Spinal cord (tissue), 10 donors: ENCODE measurements around the gene UBLCP1. TPM values are rescaled to one million over a fixed set of nuclear protein-coding genes. Genes with fewer than 3 reads are reported as not detected.

Experiments
- DNase-seq, 6 donors: peaks; one replicate each; pipeline versions ENCODE4 v3.0.0 to v3.0.0-alpha.2; 2013 to 2015; ENCODE audit warnings: low spot score in 6 of 6, low read depth in 4 of 6
- H3K27ac ChIP-seq: one replicate; pipeline ENCODE4 v1.5.1; 2013; ENCODE audit warnings: low read depth, low read length, control low read depth
- H3K27me3 ChIP-seq: one replicate; pipeline ENCODE4 v1.6.1; 2013; ENCODE audit warnings: low read length; ENCODE audit not compliant: control insufficient read depth, insufficient read depth
- H3K36me3 ChIP-seq: one replicate; pipeline ENCODE4 v1.6.1; 2013; ENCODE audit warnings: low read length; ENCODE audit not compliant: control insufficient read depth, insufficient read depth
- H3K4me1 ChIP-seq: one replicate; pipeline ENCODE4 v1.6.1; 2013; ENCODE audit warnings: low read length; ENCODE audit not compliant: control insufficient read depth, insufficient read depth
- H3K4me3 ChIP-seq: one replicate; pipeline ENCODE4 v1.5.1; 2013; ENCODE audit warnings: low read depth, low read length, control low read depth
- H3K9me3 ChIP-seq: one replicate; pipeline ENCODE4 v1.6.1; 2013; ENCODE audit warnings: low read length; ENCODE audit not compliant: control insufficient read depth, insufficient read depth
- WGBS: methylation state at CpG from one replicate; pipeline ENCODE4 v1.1.5; 2013; ENCODE audit warnings: missing lambda C conversion rate; ENCODE audit not compliant: insufficient coverage; 5-methylcytosine and 5-hydroxymethylcytosine counted together
- polyA plus RNA-seq, 2 donors: library from polyadenylated mRNA; unstranded; fragments of 120-200 nt; gene quantifications; one replicate each; pipeline ENCODE4 v1.2.1, GENCODE V29; 2013; ENCODE audit not compliant: insufficient read length in 2 of 2
- total RNA-seq, 2 donors: library from RNA; depleted of rRNA in 1 of 2; stranded (reverse); fragments of 120-200 nt in 1 of 2; fragments of >200 nt in 1 of 2; gene quantifications; one replicate each; pipeline versions ENCODE4 v1.2.3 to v1.2.4, GENCODE V29; 2013 to 2014
- donor health status: healthy.

The UBLCP1 gene
- total and polyA plus RNA-seq, 4 donors, result 31.2 to 67.0 (median 40.9) TPM

GRCh38 chr5:159303286-159303685 lies 40.2 kb downstream of the UBLCP1 start:
- Histone ChIP-seq H3K27me3 (no peaks in the 10 kb centered on the region), H3K27ac (no peak overlapping the region), H3K36me3 (no peaks in the 10 kb centered on the region), H3K4me1 (no peaks in the 10 kb centered on the region), H3K9me3 (no peaks in the 10 kb centered on the region), H3K4me3 (no peak overlapping the region)
- WGBS, result 98% methylated on average over 4 of the region's 4 CpGs
- no peak for DNase-seq

- H3K4me3 ChIP-seq, result no peak overlapping the region
- DNase-seq, result no peak
- H3K36me3 ChIP-seq, result no peaks in the 10 kb centered on the region
- H3K27ac ChIP-seq, result no peak overlapping the region
- peaks cover 4% of the 10 kb centered on the region for H3K27me3 ChIP-seq
- WGBS, result 83% methylated on average over 4 of the region's 5 CpGs
- peaks cover 3% of the 10 kb centered on the region for H3K4me1 ChIP-seq
- H3K9me3 ChIP-seq, result no peaks in the 10 kb centered on the region
Observed at GRCh38 chr5:159304961-159305595, 42.0 kb downstream of the UBLCP1 start.

GRCh38 chr5:159309689-159310433 lies 46.8 kb downstream of the UBLCP1 start:
- no peak overlapping the region for H3K27ac ChIP-seq
- no peaks in the 10 kb centered on the region for H3K36me3 ChIP-seq
- no peaks in the 10 kb centered on the region for H3K9me3 ChIP-seq
- peak in 3 of 6 donors; percentile 7 to 31 (median 23) for DNase-seq
- peaks cover 18% of the 10 kb centered on the region for H3K27me3 ChIP-seq
- peaks cover 3% of the 10 kb centered on the region for H3K4me1 ChIP-seq
- H3K4me3 ChIP-seq, result no peak overlapping the region
- WGBS, result no CpG with 5 or more reads among the region's 8 CpGs

GRCh38 chr5:159310511-159310910 lies 47.4 kb downstream of the UBLCP1 start:
- WGBS, result 1% methylated on average over 26 of the region's 26 CpGs
- Histone ChIP-seq H3K4me1 (peaks cover 3% of the 10 kb centered on the region), H3K4me3 (no peak overlapping the region), H3K27ac (no peak overlapping the region), H3K36me3 (no peaks in the 10 kb centered on the region), H3K9me3 (no peaks in the 10 kb centered on the region), H3K27me3 (peaks cover 18% of the 10 kb centered on the region)
- peak in 3 of 6 donors; percentile 14 to 87 (median 46) for DNase-seq

GRCh38 chr5:159311063-159311462 lies 48.0 kb downstream of the UBLCP1 start:
- peaks cover 18% of the 10 kb centered on the region for H3K27me3 ChIP-seq
- DNase-seq, result no peak
- no peak overlapping the region for H3K27ac ChIP-seq
- no peaks in the 10 kb centered on the region for H3K9me3 ChIP-seq
- no peak overlapping the region for H3K4me3 ChIP-seq
- WGBS, result no CpG with 5 or more reads among the region's 7 CpGs
- no peaks in the 10 kb centered on the region for H3K36me3 ChIP-seq
- peaks cover 3% of the 10 kb centered on the region for H3K4me1 ChIP-seq

GRCh38 chr5:159313197-159313596 lies 50.1 kb downstream of the UBLCP1 start:
- 92% methylated on average over 2 of the region's 2 CpGs for WGBS
- Histone ChIP-seq H3K9me3 (no peaks in the 10 kb centered on the region), H3K4me1 (peaks cover 3% of the 10 kb centered on the region), H3K27ac (no peak overlapping the region), H3K36me3 (no peaks in the 10 kb centered on the region), H3K4me3 (no peak overlapping the region), H3K27me3 (peaks cover 18% of the 10 kb centered on the region)
- DNase-seq, result no peak

GRCh38 chr5:159316519-159317383 lies 53.7 kb downstream of the UBLCP1 start:
- DNase-seq, result peak in 3 of 6 donors; percentile 5 to 55 (median 29)
- 90% methylated on average over 7 of the region's 9 CpGs for WGBS
- H3K27ac ChIP-seq, result no peak overlapping the region

GRCh38 chr5:159317849-159318248 lies 54.8 kb downstream of the UBLCP1 start:
- no peak overlapping the region for H3K4me3 ChIP-seq
- H3K27me3 ChIP-seq, result no peaks in the 10 kb centered on the region
- no CpG with 5 or more reads among the region's 2 CpGs for WGBS
- DNase-seq, result no peak
- no peaks in the 10 kb centered on the region for H3K36me3 ChIP-seq
- no peak overlapping the region for H3K27ac ChIP-seq
- no peaks in the 10 kb centered on the region for H3K9me3 ChIP-seq
- no peaks in the 10 kb centered on the region for H3K4me1 ChIP-seq

More at GRCh38 chr5:159316519-159317383, 53.7 kb downstream of the UBLCP1 start:
- Histone ChIP-seq H3K4me3 (no peak overlapping the region), H3K27me3 (peaks cover 5% of the 10 kb centered on the region), H3K36me3 (no peaks in the 10 kb centered on the region), H3K9me3 (no peaks in the 10 kb centered on the region), H3K4me1 (no peaks in the 10 kb centered on the region)

- H3K27me3 ChIP-seq, result no peaks in the 10 kb centered on the region
- no peaks in the 10 kb centered on the region for H3K9me3 ChIP-seq
- H3K4me3 ChIP-seq, result no peak overlapping the region
- no peak overlapping the region for H3K27ac ChIP-seq
- no peaks in the 10 kb centered on the region for H3K36me3 ChIP-seq
- no peaks in the 10 kb centered on the region for H3K4me1 ChIP-seq
- 100% methylated on average over 1 of the region's 4 CpGs for WGBS
- no peak for DNase-seq
Observed at GRCh38 chr5:159318448-159318847, 55.4 kb downstream of the UBLCP1 start.
